Measurements from ENCODE around the gene MAT2A.

- TF ChIP-seq POLR2A (IDR thresholded peaks at IDR 0.05) (peak; percentile 80), POLR2AphosphoS5 (IDR thresholded peaks at IDR 0.05) (peak; percentile 97)
These were observed 22.6 kb downstream of the MAT2A start, which contains the start of gene GGCX for GRCh38 chr2:85561280-85562212.
